ENCODE data around the gene L3MBTL4. TPM values are rescaled to one million over a fixed set of nuclear protein-coding genes. Genes with fewer than 3 reads are reported as not detected.

The L3MBTL4 gene
- total RNA-seq, 4 donors from 2014 or later, result 5.6 to 45.7 (median 12.0) TPM

DNA sequence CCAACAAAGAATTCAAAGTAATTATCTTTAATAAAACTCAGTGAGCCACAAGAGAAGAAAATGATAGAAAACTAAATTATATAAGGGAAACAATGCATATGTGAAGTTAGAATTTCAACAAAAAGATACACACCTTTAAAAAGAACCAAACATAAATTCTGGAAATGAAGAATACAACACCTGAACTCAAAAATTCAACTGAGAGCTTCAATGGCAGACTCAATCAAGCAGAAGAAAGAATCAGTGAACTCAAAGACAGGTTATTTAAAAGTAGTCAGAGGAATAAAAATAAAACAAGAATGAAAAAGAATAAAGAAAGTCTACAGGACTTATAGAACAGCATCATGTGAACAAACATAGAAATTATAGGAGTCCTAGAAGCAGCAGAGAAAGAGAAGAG lies 73.4 kb downstream of the L3MBTL4 start:
- H3K27me3 ChIP-seq, result no peaks in the 10 kb centered on the region
- H3K27ac ChIP-seq, result no peak overlapping the region
- no peaks in the 10 kb centered on the region for H3K4me1 ChIP-seq
- TF ChIP-seq POLR2A (IDR thresholded peaks at IDR 0.05), result no peak
- TF ChIP-seq, protein P1, sequence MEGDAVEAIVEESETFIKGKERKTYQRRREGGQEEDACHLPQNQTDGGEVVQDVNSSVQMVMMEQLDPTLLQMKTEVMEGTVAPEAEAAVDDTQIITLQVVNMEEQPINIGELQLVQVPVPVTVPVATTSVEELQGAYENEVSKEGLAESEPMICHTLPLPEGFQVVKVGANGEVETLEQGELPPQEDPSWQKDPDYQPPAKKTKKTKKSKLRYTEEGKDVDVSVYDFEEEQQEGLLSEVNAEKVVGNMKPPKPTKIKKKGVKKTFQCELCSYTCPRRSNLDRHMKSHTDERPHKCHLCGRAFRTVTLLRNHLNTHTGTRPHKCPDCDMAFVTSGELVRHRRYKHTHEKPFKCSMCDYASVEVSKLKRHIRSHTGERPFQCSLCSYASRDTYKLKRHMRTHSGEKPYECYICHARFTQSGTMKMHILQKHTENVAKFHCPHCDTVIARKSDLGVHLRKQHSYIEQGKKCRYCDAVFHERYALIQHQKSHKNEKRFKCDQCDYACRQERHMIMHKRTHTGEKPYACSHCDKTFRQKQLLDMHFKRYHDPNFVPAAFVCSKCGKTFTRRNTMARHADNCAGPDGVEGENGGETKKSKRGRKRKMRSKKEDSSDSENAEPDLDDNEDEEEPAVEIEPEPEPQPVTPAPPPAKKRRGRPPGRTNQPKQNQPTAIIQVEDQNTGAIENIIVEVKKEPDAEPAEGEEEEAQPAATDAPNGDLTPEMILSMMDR (IDR thresholded peaks at IDR 0.05), result no peak
- H3K36me3 ChIP-seq, result no peaks in the 10 kb centered on the region
- H3K9me3 ChIP-seq, result peaks cover 3 to 13% of the 10 kb centered on the region in 2 donors
- intact Hi-C loops (cut with DNase I; ENCODE audit: low total_unique reads), result no loop called here
- DNase-seq, result no peak
- no peak overlapping the region for H3K4me3 ChIP-seq

DNA sequence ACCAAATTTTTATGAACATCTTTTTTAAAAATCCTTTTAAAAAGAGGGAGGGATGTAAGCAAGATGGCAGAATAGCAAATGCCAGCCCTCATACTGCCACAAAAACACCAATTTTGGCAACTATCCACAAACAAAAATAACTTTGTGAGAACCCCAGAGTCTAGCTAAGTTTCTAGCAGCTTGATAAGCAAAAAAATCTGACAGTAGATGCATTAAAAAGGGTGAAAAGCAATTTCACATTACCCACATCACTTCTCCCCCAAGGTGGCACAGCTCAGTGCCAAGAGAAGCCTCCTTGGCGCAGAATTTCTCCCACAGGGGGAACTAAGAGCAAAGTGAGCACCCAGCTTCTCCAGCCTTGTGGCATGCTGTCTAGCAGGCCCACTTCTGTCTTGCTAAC lies 74.6 kb downstream of the L3MBTL4 start:
- Histone ChIP-seq H3K36me3 (no peaks in the 10 kb centered on the region), H3K4me3 (no peak overlapping the region), H3K4me1 (no peaks in the 10 kb centered on the region), H3K27ac (no peak overlapping the region), H3K27me3 (no peaks in the 10 kb centered on the region), H3K9me3 (peaks cover 3 to 13% of the 10 kb centered on the region in 2 donors)
- DNase-seq, result no peak
- TF ChIP-seq, protein P1 (IDR thresholded peaks at IDR 0.05), result no peak
- TF ChIP-seq POLR2A (IDR thresholded peaks at IDR 0.05), result no peak
- intact Hi-C loops (cut with DNase I; ENCODE audit: low total_unique reads), result no loop called here

DNA sequence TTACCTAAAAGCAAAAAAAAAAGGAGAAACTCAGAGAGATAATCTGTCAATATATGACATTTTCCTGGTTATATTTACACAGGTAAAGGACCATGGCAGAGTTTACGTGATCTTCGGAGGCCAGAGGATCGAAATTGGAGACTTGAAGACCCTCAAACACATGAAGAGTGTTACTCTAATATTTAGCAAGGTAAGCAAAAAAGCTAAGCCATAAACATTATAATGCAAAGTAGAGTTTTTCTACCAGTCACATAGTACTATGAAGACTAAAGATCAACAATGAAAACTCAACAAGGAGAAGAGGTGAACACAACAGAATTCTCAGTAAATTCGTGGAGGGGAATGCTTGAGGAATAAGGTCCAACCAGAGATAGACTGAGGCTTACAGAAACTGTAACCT lies 78.5 kb downstream of the L3MBTL4 start:
- no peaks in the 10 kb centered on the region for H3K4me1 ChIP-seq
- intact Hi-C loops (cut with DNase I; ENCODE audit: low total_unique reads), result no loop called here
- no peak overlapping the region for H3K27ac ChIP-seq
- peaks cover 0 to 5% of the 10 kb centered on the region in 2 donors for H3K9me3 ChIP-seq
- DNase-seq, result no peak
- no peak overlapping the region for H3K4me3 ChIP-seq
- no peaks in the 10 kb centered on the region for H3K36me3 ChIP-seq
- TF ChIP-seq, protein P1 (IDR thresholded peaks at IDR 0.05), result no peak
- no peak for TF ChIP-seq POLR2A (IDR thresholded peaks at IDR 0.05)
- H3K27me3 ChIP-seq, result no peaks in the 10 kb centered on the region

DNA sequence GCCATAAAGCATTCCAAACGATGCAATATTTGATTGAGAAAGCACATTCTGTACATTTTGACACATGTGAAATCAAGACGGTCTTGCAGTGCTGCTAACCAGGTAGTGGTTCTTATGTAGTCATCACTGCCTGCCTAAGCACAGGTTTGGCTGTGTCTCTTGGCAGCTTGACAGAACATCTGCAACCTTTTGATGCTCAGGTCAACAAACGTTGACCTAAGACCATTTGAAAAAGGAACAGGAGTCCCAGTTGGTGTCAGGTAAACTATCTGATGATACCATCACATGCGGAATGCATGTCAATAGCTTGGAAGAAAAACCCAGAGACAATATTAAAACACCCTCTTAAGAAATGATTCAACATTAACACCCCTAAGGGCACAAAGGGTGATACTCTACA lies 80.7 kb downstream of the L3MBTL4 start:
- no peak for DNase-seq
- Histone ChIP-seq H3K36me3 (no peaks in the 10 kb centered on the region), H3K4me3 (no peak overlapping the region), H3K9me3 (no peaks in the 10 kb centered on the region), H3K4me1 (no peaks in the 10 kb centered on the region), H3K27me3 (no peaks in the 10 kb centered on the region), H3K27ac (no peak overlapping the region)
- intact Hi-C loops (cut with DNase I; ENCODE audit: low total_unique reads), result no loop called here
- TF ChIP-seq, protein P1 (IDR thresholded peaks at IDR 0.05), result no peak
- TF ChIP-seq POLR2A (IDR thresholded peaks at IDR 0.05), result no peak

DNA sequence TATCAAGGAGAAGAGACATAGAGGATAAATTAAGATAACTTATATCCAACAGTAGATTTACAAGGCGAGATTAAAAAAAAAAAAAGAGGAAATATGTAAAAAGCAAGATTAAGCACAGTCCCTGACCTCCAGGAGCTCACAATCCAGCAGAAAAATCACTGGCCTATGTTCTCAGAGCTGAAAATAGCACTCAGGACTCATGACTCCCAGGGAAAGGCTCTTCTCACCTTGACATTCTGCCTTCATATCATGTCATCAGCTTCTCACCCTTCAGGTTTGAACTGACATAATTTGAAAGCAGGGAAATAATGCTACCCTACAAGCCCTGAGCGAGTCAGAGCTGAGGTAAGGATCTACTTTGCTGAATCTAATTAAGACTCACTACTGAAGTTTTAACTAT lies 82.8 kb downstream of the L3MBTL4 start:
- H3K36me3 ChIP-seq, result no peaks in the 10 kb centered on the region
- no peaks in the 10 kb centered on the region for H3K27me3 ChIP-seq
- no peak for DNase-seq
- no peak for TF ChIP-seq POLR2A (IDR thresholded peaks at IDR 0.05)
- TF ChIP-seq, protein P1 (IDR thresholded peaks at IDR 0.05), result no peak
- H3K4me1 ChIP-seq, result no peaks in the 10 kb centered on the region
- intact Hi-C loops (cut with DNase I; ENCODE audit: low total_unique reads), result no loop called here
- H3K4me3 ChIP-seq, result no peak overlapping the region
- no peak overlapping the region for H3K27ac ChIP-seq
- no peaks in the 10 kb centered on the region for H3K9me3 ChIP-seq
